ENCODE results near the gene ATR.
"Not testable (repeated sequence)": the region's sequence is repeated elsewhere in the genome, so short reads cannot be mapped to it uniquely, and the experiment has no call there.

Gene ATR

GRCh38 chr3:142592268-142592667 lies 13.7 kb upstream of the ATR start:
- not testable (repeated sequence) for DNase-seq

DNA sequence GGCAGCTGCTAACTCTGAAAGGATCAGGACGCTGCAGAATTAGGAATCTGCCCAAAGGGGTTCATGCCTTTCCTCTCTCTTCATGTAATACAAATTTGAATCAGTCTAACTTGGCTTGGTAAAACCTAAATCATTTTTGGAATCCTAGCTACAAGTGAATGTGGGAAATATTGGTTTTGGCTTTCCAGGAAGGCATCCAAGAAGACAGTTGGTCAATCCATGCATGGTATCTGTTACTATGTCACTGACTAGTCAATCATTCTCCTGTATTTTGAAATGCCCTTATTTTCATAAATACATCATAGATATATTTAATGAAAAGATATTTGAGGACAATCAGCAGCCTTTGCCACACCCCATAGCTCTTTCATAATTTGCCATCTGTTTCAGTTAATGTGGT lies 10.2 kb upstream of the ATR start:
- no peak for DNase-seq

GRCh38 chr3:142586803-142587406 lies 8.4 kb upstream of the ATR start:
- peak; percentile 54 for DNase-seq

GRCh38 chr3:142581070-142581469 lies 2.5 kb upstream of the ATR start:
- not testable (repeated sequence) for DNase-seq

DNA sequence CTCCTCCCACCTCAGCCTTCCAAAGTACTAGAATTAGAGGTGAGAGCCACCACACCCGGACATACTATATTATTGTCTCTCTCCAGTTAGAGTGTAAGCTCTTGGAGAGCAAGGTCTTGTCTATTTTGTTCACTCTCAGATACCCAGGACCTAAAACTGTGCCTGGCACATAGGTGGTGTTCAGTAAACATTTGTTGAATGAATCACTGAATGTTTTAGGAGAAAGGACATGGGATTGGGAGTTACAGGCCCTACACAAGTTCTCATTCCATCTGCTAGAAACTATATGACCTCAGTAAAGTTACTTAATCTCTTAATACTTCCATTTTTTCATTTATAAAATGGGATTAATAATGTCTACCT lies 1.5 kb upstream of the ATR start:
- no peak for DNase-seq

DNA sequence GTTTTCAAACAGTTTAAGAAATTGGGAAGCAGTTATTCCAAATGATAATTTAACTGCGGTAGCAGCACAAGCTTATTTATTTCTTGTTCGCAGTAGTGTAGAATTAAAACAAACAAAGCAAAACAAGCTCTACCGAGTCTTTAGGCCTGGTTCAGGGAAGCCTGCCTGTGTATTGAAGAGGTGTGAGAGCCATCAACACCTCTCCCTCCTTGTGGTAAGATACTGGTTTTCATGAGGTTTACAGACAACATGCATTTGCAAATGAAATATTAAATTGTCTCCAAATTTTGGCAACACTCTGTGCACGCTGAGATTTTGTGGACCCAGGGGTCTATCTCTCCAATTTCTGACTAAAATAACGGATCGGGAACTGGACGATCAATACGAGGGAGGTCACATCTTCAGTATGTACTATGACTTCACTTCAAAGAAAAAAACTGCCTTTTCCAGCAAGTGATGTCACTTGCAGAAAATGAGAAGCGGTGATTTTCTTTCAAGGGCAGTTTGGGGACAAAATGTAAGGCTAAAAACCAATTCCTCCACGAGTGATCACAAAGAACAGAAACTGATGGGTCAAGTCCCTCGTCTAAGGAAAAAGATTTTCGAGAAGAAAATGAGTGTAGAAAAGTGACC lies 721 bp downstream of the ATR start:
- no peak for DNase-seq

DNA sequence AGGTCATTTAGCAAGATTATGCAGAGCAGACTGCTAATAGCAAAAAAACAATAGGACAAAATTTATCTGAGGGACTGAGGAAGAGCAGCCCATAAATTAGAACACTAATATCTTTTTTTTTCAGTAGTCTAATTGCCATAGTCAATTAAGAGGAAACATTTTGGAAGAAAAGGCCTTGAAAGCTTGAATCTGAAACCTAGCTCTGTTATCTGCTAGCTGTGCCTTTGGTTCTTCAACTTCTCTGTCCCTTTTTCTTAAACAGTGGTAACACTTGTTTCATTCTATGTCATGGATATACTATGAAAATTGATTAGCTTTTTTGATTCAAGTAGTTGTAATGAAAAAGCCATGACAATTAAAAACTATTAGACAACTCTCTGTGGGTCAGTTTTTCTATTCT lies 1.7 kb downstream of the ATR start:
- no peak for DNase-seq

- DNase-seq = no peak
Observed at GRCh38 chr3:142574665-142575064, 3.9 kb downstream of the ATR start.

DNA sequence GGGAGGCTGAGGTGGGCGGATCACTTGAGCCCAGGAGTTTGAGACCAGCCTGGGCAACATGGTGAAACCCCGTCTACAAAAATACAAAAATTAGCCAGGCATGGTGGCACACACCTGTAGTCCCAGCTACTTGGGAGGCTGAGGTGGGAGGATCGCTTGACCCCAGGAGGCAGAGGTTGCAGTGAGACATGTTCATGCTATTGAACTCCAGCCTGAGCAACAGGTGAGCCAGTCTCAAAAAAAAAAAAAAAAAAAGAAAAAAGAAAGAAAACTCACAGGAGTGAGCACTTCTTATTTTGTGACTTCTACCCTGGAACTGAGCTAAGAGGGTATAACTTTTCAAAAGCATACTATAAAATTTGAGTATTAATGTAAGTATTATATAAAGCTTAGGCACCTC lies 4.3 kb downstream of the ATR start:
- not testable (repeated sequence) for DNase-seq

GRCh38 chr3:142569422-142569821 lies 9.1 kb downstream of the ATR start:
- DNase-seq = not testable (repeated sequence)

DNA sequence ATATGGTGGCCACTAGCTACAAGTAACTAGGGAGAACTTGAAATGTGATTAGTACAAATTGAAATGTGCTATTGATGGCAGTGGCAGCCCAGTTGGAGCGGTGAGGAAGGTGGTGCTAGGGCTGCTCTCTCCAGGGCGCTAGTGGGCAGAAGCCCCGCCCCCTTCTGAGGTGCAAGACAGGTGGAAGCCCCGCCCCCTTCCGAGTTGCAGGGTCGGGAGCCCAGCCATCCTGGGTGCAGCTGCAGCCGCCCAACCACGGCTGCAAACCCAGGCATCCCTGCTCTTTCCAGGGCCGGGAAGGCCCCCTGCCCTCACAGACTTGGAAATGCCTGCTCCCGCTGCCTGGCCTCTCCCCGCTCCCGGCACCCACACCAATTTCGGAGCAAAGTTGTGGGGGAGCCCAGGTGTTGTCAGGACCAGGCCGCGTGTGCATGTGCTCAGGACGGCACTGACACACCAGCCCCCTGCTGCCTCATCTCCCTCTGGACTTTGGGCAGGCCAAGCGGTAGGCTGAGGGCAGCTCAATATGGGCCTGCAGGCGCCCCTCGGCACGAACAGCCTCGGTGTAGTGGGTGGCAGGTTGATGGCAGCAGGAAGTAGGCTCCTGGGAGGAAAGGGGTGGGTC lies 10.0 kb downstream of the ATR start:
- DNase-seq = no peak

GRCh38 chr3:142566096-142566495 lies 12.4 kb downstream of the ATR start:
- no peak for DNase-seq

- no peak for DNase-seq
Observed at GRCh38 chr3:142563496-142563997, 15.0 kb downstream of the ATR start.

DNA sequence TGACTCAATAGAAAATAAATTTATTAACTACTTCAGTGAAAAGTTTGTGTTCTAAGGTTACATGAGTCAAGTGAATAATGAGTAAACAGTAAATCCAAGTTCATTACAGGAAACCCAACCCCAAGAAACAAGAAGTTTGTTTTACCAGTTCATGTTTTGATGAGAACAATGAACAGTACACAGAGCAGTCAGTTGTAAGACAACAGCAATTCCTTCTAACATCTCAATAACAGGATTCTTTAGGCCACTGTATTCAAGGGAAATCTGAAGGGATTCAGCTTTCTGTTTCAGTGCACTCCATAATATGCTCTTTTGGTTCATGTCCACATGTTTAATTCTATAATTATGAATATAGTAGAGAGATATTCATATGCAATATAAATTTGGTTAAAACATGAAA lies 18.4 kb downstream of the ATR start:
- no peak for DNase-seq

DNA sequence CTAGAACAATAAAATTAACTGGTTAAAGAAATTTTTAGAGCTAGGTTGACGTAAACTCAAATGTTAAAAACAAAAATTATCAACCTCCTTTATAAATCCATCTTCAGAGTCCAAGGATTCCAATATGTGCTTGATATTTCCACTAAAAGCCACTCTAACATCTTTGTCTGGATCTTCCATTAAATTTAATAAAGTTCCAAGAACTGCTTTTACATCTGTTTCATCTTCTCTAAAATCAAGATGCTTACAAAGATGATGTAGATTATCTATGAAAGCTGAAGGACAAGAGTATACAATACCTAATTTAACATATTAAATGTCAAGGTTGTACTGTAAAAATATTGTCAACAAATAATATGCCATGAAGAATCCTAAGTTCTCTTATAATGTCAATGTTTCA lies 24.8 kb downstream of the ATR start:
- DNase-seq = no peak

GRCh38 chr3:142552579-142552978 lies 26.0 kb downstream of the ATR start:
- not testable (repeated sequence) for DNase-seq

GRCh38 chr3:142549986-142550385 lies 28.5 kb downstream of the ATR start:
- no peak for DNase-seq

- DNase-seq = no peak
Observed at GRCh38 chr3:142543307-142543706, 35.2 kb downstream of the ATR start.

DNA sequence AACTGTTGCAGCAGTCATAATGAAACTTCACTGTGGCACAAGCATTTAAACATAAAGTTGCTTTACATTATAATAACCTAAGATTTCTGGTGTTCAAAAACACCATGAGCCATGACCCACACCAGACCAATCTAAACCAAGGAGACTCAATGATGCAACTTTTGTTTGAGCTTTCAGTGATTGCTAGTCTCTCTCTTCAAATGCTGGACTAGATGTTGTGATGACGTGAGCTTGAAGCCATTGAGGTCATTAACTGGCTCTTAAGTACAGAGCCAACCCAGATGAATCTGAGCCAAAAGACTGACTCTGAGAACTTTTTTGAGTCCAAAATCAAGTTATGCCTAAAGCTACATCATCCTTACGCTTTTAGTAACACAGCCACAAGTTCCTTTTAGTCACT lies 36.5 kb downstream of the ATR start:
- no peak for DNase-seq

- DNase-seq = no peak
Observed at GRCh38 chr3:142536519-142536918, 42.0 kb downstream of the ATR start.

GRCh38 chr3:142534543-142534942 lies 44.0 kb downstream of the ATR start:
- DNase-seq = no peak

DNA sequence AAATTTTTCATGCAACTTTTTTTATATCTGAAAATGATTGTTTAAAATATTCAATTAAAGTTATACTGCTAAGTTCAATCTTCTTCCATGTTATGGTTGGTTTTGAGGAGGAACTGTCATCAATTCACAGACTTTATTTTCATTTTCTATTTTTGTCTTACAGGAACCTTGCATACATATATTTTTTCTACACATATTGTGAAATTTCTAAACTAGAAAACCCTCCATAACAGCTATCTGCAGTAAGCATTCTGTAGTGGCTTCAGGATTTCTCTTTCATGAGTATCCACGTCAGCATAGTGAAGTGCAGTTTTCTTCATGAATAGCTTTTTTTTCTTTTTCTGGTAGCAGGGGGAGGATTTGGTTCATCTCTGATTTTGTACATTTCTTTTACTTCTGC lies 48.2 kb downstream of the ATR start:
- no peak for DNase-seq

DNA sequence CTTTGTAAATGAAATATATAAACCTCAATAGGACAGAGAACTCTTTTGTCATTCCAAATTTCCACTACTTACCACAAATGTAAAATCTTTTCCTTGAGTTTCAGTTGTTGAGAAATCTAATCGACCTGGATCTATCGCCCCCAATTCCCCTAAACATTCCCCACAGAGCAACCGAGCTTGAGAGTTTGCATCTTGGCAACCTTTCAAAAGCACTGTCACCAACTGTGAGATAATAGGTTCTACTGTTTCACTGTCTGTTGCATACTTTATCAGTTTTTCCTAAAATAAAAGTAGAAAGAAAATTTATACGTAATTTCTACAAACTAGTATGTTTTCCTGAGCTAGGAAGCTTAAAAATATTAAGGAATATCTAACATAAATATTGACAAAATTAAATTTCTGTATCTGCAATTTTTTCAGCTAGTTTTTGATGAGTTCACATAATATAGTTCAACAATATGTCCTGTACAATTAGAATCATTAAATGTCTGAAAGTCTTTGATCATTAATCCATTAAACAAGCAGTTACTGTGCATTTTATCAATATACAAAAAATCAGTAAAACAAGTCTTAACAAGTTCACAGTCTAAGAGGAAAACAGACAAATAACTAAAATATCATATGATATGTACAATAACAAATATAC lies 54.5 kb downstream of the ATR start:
- no peak for DNase-seq

- no peak for DNase-seq
Observed at GRCh38 chr3:142509079-142509478, 69.5 kb downstream of the ATR start.

All from NCI-H1092 (cell line).